ENCODE measurements around the gene SDK2.

The SDK2 gene

GRCh38 chr17:73528679-73529078 is 115.6 kb downstream of the SDK2 start:
- no peak for DNase-seq

- DNase-seq, result no peak
Observed at GRCh38 chr17:73526952-73527351, 117.3 kb downstream of the SDK2 start.

GRCh38 chr17:73524941-73525679 is 119.1 kb downstream of the SDK2 start:
- DNase-seq, result no peak

- DNase-seq, result no peak
Observed at GRCh38 chr17:73522696-73523095, 121.5 kb downstream of the SDK2 start.

- no peak for DNase-seq
Observed at GRCh38 chr17:73522107-73522506, 122.1 kb downstream of the SDK2 start.

GRCh38 chr17:73521376-73521775 is 122.9 kb downstream of the SDK2 start:
- no peak for DNase-seq

- DNase-seq, result no peak
Observed at GRCh38 chr17:73520369-73520761, 123.9 kb downstream of the SDK2 start.

GRCh38 chr17:73519714-73520368 is 124.4 kb downstream of the SDK2 start:
- DNase-seq, result no peak

- no peak for DNase-seq
Observed at GRCh38 chr17:73519011-73519410, 125.2 kb downstream of the SDK2 start.

GRCh38 chr17:73516431-73516830 is 127.8 kb downstream of the SDK2 start:
- DNase-seq, result no peak

GRCh38 chr17:73514146-73514863 is 129.9 kb downstream of the SDK2 start:
- DNase-seq, result no peak

GRCh38 chr17:73513426-73513825 is 130.8 kb downstream of the SDK2 start:
- DNase-seq, result no peak

GRCh38 chr17:73511719-73512115 is 132.5 kb downstream of the SDK2 start:
- DNase-seq, result no peak

GRCh38 chr17:73510981-73511718 is 133.1 kb downstream of the SDK2 start:
- no peak for DNase-seq

- DNase-seq, result no peak
Observed at GRCh38 chr17:73508931-73509605, 135.2 kb downstream of the SDK2 start.

GRCh38 chr17:73508057-73508930 is 136.0 kb downstream of the SDK2 start:
- no peak for DNase-seq

- no peak for DNase-seq
Observed at GRCh38 chr17:73506470-73507435, 137.5 kb downstream of the SDK2 start.

- DNase-seq, result no peak
Observed at GRCh38 chr17:73503560-73503959, 140.7 kb downstream of the SDK2 start.

GRCh38 chr17:73500414-73500999 is 143.7 kb downstream of the SDK2 start:
- no peak for DNase-seq
